Measurements from ENCODE around the gene NPRL2. TPM values are rescaled to one million over a fixed set of nuclear protein-coding genes. Genes with fewer than 3 reads are reported as not detected.

Gene NPRL2
- total RNA-seq, 2 experiments from 2014 or later, result 27.9 to 52.5 TPM

DNA sequence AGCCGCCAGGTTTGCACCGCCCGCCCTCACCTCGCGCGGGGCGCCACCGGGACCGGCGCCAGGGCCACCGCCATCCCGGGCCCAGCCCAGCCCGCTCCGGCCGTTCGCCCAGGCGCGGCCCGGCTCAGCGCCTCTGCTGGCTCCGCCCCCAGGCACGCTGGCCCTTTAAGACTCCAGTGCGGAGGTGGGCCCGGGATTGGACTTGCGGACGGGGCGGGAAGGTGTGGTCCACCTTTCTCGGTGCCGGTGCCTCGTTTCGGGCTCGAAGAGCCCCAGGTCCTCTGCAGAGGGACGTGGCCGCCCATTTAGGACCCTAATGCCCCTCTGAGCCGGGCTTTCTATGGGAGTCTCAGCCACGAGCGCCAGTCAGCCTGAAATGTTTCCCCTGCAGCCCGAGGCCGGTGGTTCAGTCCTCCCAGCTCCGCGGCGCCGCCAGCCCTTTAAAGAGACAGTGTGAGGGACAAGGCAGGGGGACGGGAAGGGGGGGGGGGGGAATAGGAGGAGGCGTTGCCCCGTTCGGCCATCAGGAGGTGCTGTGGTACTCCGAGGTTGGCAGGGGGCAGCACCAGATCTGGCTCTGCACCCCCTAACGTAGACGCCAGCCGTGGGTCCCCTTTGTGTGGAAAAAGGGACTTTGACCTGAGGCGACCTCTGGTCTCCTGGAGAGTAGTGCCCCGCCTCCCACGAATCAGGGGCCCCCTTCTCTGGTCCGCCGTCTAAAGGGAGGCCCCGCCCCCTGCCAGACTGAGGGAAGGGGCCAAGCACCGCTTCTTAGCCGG lies 29.1 kb downstream of the NPRL2 start:
- Histone ChIP-seq H4K20me1 (ENCODE audit: insufficient read depth, low read length) (no peaks in the 10 kb centered on the region), H3K27ac (ENCODE audit: low read depth, low read length, poor library complexity, severe bottlenecking) (peak overlapping the region; percentile 51), H3K9me2 (ENCODE audit: insufficient read depth, low read length) (no peaks in the 10 kb centered on the region), H3K4me3 (ENCODE audit: low read depth, low read length, poor library complexity, severe bottlenecking) (peak overlapping the region; percentile 72), H3K4me1 (ENCODE audit: insufficient read depth, low read length, poor library complexity, severe bottlenecking) (peaks cover 45% of the 10 kb centered on the region), H3K9me3 (ENCODE audit: low read length) (no peaks in the 10 kb centered on the region), H2AFZ (ENCODE audit: low read length) (peak overlapping the region; percentile 59), H3K4me2 (ENCODE audit: low read length) (peak overlapping the region; percentile 73), H3K79me2 (ENCODE audit: insufficient read depth, low read depth, low read length) (no peaks in the 10 kb centered on the region), H3K36me3 (ENCODE audit: insufficient read depth, low read length) (peaks cover 24% of the 10 kb centered on the region; the same call in 1 of the 2 replicates)
- intact Hi-C loops (cut with micrococcal nuclease; ENCODE audit: unreplicated experiment), result loop anchor here (5.0 kb wide), 1 partner anchor 94 kb away; no protein-coding TSS in a partner anchor
- DNase-seq (ENCODE audit: low spot score), result peak; percentile 92
- ChIA-PET CTCF (ENCODE audit: unreplicated experiment) (no interaction called here), POLR2A (interaction anchor here (1.1 kb wide), 1 partner anchor 15 kb away, joined by 6 read pairs; no protein-coding TSS in a partner anchor)
- TF ChIP-seq, protein P1, sequence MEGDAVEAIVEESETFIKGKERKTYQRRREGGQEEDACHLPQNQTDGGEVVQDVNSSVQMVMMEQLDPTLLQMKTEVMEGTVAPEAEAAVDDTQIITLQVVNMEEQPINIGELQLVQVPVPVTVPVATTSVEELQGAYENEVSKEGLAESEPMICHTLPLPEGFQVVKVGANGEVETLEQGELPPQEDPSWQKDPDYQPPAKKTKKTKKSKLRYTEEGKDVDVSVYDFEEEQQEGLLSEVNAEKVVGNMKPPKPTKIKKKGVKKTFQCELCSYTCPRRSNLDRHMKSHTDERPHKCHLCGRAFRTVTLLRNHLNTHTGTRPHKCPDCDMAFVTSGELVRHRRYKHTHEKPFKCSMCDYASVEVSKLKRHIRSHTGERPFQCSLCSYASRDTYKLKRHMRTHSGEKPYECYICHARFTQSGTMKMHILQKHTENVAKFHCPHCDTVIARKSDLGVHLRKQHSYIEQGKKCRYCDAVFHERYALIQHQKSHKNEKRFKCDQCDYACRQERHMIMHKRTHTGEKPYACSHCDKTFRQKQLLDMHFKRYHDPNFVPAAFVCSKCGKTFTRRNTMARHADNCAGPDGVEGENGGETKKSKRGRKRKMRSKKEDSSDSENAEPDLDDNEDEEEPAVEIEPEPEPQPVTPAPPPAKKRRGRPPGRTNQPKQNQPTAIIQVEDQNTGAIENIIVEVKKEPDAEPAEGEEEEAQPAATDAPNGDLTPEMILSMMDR (conservative IDR thresholded peaks at IDR 0.05; ENCODE audit: low read length), result peak; percentile 75
- no peak for TF ChIP-seq EZH2phosphoT487 (IDR thresholded peaks at IDR 0.05; ENCODE audit: borderline replicate concordance, low read depth, low read length)
- no TSS peak for BruUV-seq (replicated peaks)

DNA sequence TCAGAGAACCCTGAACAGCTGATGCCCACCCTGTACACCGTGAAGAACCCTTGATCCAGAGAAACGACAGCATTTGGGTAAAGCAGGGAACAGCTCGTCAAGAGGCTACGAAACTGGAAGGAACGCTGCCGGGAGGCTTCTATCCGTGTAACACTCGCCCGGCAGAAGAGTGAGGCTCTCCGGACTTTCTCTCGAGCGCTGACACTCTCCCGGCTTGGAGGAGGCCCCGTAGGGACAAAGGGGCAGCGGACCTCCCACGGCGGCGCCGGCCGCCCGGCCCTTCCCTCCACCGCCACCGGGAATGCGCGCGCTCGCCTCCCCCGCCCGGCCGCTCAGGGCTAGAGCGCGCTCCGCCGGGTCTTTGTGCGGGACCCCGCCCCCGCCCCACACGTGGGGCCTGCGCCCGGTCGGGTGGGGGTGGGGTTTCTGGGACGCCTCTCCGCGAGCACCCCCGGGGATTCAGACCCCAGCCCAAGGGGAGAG lies 29.7 kb downstream of the NPRL2 start:
- peak; percentile 82 for DNase-seq (ENCODE audit: low spot score)
- TF ChIP-seq EZH2phosphoT487 (IDR thresholded peaks at IDR 0.05; ENCODE audit: borderline replicate concordance, low read depth, low read length), result no peak
- TF ChIP-seq, protein P1 (conservative IDR thresholded peaks at IDR 0.05; ENCODE audit: low read length), result no peak
- no peaks in the 10 kb centered on the region for H3K79me2 ChIP-seq (ENCODE audit: insufficient read depth, low read depth, low read length)
- no peaks in the 10 kb centered on the region for H3K9me2 ChIP-seq (ENCODE audit: insufficient read depth, low read length)
- peaks cover 20% of the 10 kb centered on the region; the same call in 1 of the 2 replicates for H3K36me3 ChIP-seq (ENCODE audit: insufficient read depth, low read length)
- no TSS peak for BruUV-seq (replicated peaks)
- peak overlapping the region; percentile 51 for H3K27ac ChIP-seq (ENCODE audit: low read depth, low read length, poor library complexity, severe bottlenecking)
- CTCF ChIA-PET (ENCODE audit: unreplicated experiment), result interaction anchor here (0.6 kb wide), 1 partner anchor 28 kb away, joined by 3 read pairs; no protein-coding TSS in a partner anchor
- no peaks in the 10 kb centered on the region for H3K9me3 ChIP-seq (ENCODE audit: low read length)
- intact Hi-C loops (cut with micrococcal nuclease; ENCODE audit: unreplicated experiment), result loop anchor here (5.0 kb wide), 1 partner anchor 94 kb away; no protein-coding TSS in a partner anchor
- POLR2A ChIA-PET, result interaction anchor here (0.9 to 1.1 kb wide), 2 partner anchors 13 to 16 kb away, joined by 5 to 6 read pairs; no protein-coding TSS in a partner anchor
- peak overlapping the region; percentile 59 for H2AFZ ChIP-seq (ENCODE audit: low read length)
- H3K4me2 ChIP-seq (ENCODE audit: low read length), result peak overlapping the region; percentile 73
- H4K20me1 ChIP-seq (ENCODE audit: insufficient read depth, low read length), result no peaks in the 10 kb centered on the region
- H3K4me3 ChIP-seq (ENCODE audit: low read depth, low read length, poor library complexity, severe bottlenecking), result peak overlapping the region; percentile 72
- H3K4me1 ChIP-seq (ENCODE audit: insufficient read depth, low read length, poor library complexity, severe bottlenecking), result peaks cover 49% of the 10 kb centered on the region
